Ramos (cell line): Measurements from ENCODE around the gene RAPSN.

ENCODE experiments used
- in situ Hi-C: fragments of 300-500 bp; cut with MboI; formaldehyde crosslinking; loops from one replicate; pipeline ENCODE4 v1.14.3; 2022; ENCODE audit warnings: low sequenced_read_pairs; ENCODE audit not compliant: unreplicated experiment

The RAPSN gene

GRCh38 chr11:47448566-47449427 is at the start of gene RAPSN:
TSS of gene RAPSN (minus strand) at chr11:47449136. CDS start at chr11:47448964, 172 bp downstream.
- in situ Hi-C loops, result loop anchor here (25.0 kb wide), 1 partner anchor 586 kb away; no protein-coding TSS in a partner anchor

- in situ Hi-C loops, result no loop called here
These were observed 49.2 kb upstream of the RAPSN start for GRCh38 chr11:47498149-47498548.

DNA sequence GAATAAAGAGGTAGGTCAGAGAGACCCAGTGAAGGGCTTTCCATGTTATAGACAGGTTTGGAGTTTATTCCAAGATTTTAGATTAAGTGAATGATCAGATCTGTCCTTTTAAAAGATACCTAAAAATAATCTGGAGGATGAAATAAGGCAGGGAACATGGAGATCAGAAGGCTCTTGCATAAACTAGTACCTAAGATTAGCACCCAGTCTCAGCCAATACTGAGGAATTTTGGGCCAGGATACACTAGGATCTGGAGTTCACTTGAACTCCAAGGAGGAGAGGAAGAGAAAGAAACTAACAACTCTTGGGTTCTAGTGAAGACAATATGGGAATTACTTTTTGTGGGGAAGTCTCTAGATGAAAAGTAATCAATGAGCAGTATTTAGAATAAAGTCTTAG is 47.9 kb upstream of the RAPSN start:
- in situ Hi-C loops, result no loop called here

GRCh38 chr11:47495856-47496217 is 46.9 kb upstream of the RAPSN start:
- in situ Hi-C loops, result no loop called here

- in situ Hi-C loops, result no loop called here
These were observed 46.3 kb upstream of the RAPSN start for GRCh38 chr11:47495011-47495855.

DNA sequence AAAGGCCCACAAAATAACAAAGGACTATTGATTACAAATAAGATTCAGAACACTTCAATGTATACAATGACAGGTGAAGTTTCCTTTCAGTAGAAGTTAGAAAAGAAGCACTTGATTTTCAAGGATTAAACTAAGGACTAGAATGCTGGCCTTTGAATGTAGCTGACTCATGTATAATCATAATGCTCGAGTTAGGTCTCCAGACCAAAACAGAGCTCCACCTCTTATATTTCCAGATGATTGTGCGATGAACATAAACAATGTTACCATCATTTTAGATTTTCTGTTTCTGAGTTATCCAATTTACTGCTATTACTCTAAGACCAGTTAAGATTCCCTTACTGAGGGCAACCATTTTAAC is 40.4 kb upstream of the RAPSN start:
- in situ Hi-C loops, result no loop called here

- in situ Hi-C loops, result no loop called here
These were observed 39.9 kb upstream of the RAPSN start for GRCh38 chr11:47488674-47489394.

GRCh38 chr11:47488111-47488510 is 39.2 kb upstream of the RAPSN start:
- in situ Hi-C loops, result no loop called here

- in situ Hi-C loops, result no loop called here
These were observed 38.5 kb upstream of the RAPSN start for GRCh38 chr11:47487421-47487820.

DNA sequence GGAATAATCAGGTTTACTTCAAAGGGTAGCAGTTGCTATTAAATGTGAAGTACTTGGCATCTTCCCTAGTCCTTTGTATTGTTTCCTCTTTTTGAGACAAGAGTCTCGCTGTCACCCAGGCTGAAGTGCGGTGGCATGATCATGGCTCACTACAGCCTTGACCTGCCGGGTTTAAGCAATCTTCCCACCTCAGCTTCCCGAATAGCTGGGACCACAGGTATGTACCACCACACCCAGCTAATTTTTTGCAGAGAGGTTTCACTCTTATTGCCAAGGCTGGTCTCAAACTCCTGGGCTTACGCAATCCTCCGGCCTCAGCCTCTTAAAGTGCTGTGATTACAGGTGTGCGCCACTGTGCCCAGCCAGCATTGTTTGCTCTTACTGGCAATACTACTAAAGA is 36.2 kb upstream of the RAPSN start:
- in situ Hi-C loops, result no loop called here

- in situ Hi-C loops, result no loop called here
These were observed 34.5 kb upstream of the RAPSN start for GRCh38 chr11:47483457-47483856.

- in situ Hi-C loops, result no loop called here
These were observed 31.8 kb upstream of the RAPSN start for GRCh38 chr11:47480762-47481161.

GRCh38 chr11:47478651-47479329 is 29.9 kb upstream of the RAPSN start:
- in situ Hi-C loops, result no loop called here

DNA sequence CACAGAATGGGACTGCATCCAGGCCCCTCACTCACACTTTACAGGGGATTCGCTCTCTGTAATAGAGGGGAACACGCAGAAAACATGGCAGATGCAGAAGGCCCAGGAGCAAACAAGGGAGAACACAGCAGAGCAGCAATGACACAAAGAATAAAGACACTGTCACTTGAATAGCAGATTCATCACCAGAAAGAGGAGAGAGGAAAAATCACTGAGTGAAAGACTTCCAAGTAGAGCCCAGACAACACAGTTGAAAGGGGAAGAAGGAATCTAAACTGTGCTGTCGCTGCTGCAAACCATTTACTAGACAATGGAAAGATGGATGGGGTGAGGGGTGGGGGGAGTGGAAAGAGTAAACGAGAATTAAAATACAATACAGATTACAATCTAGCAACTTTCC is 28.8 kb upstream of the RAPSN start:
- in situ Hi-C loops, result no loop called here

DNA sequence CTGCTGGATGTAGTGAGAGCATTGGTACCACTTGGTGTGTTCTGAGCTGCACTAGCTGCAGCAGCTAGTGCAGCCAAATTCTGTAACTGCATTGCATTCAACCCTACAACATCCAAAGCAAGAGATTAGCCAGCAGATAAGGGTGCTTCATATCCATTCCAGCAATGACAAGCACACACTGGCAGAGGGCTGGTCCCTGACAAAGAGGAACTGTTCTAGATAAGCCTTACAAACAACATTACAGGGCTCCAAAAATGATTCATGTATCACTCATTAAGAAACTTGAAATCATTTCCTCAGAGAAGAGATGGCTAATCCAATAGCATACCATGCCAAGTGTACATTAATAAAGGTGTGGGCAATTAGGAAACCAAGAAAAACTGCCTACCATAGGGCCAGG is 28.4 kb upstream of the RAPSN start:
- in situ Hi-C loops, result no loop called here

DNA sequence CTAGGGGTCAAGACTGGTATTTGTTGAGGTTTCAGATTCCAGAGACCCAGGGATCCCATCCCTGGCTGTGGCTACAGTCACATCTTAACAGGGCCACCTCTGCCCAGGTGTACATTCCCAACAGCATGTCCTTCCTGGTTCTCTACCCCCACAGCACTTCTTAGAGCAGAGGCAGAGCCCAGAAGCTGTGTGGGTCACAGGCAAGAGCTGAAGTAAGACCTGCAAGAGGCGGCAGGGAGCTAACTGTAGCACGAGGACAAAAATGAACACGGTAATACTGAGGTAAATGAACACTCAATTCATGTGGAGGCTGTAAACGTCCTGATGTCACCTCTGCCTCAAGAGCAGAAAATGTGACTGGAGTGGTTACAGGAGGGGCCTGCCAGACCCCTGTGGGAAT is 21.7 kb upstream of the RAPSN start:
- in situ Hi-C loops, result no loop called here

- in situ Hi-C loops, result no loop called here
These were observed 20.6 kb upstream of the RAPSN start for GRCh38 chr11:47469361-47470179.

DNA sequence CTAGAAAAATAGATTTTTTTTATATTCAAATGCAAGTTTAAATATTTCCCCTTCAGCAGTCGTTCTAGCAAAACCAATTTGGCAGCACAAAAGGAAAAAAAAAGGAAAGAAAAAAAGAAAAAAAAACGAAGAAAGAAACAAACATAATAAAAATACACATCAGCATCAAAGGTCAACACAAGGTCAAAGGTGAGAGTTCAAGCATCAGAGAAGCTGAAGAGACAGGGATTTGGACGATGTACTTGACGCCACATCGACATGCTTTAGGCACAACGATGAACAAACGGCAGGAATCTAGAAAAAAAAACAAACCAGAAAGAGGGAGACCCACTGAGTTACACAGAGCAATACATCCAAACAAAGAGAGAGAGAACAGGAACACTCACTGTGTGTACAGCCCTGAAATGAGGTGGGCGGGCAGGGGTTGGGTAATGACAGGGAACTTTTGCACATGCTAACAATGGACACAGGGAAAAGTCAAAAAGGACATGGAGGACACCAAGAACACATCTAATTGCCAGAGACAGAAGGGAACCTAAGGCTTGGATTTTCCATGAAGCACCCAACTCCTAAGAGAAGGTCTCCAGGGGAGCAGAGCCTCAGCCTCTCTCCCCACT is 19.8 kb upstream of the RAPSN start:
- in situ Hi-C loops, result no loop called here

- in situ Hi-C loops, result no loop called here
These were observed 18.4 kb upstream of the RAPSN start for GRCh38 chr11:47467357-47467756.
